Measurements from ENCODE around the gene ASCL4.

Gene ASCL4

DNA sequence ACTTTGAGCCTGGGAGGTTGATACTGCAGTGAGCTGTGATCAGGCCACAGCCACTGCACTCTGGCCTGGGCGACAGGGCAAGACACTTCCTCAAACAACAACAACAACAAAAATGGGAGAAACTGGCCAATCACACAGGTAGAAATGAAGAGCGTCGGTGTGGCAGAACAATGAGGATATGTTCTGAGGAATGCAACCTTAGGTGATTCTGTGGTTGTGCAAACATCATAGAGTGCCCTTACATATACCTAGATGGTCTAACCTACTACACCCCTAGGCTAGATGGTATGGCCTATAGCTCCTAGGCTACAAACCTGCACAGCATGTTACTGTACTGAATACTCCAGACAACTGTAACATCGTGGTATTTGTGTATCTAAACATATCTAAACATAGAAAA lies 9.9 kb upstream of the ASCL4 start:
- no peak overlapping the region for H3K23ac ChIP-seq (ENCODE audit: low read length in 2 of 2)
- no peak overlapping the region for H2AFZ ChIP-seq (ENCODE audit: low read depth, low read length)
- H3K18ac ChIP-seq (ENCODE audit: low read depth in 1 of 2, low read length in 2 of 2): no peak overlapping the region
- no CpG with 5 or more reads among the region's 4 CpGs for WGBS
- no peak overlapping the region for H3K4ac ChIP-seq (ENCODE audit: low read depth in 1 of 2, low read length in 2 of 2)
- peaks cover 4% of the 10 kb centered on the region for H3K4me1 ChIP-seq (ENCODE audit: control insufficient read depth, insufficient read depth, low read depth, low read length)
- no peak for DNase-seq
- no peak overlapping the region for H3K4me2 ChIP-seq (ENCODE audit: low read length, poor library complexity, severe bottlenecking)
- no peak overlapping the region for H2AK5ac ChIP-seq (ENCODE audit: low read length, severe bottlenecking)
- H3K36me3 ChIP-seq (ENCODE audit: control insufficient read depth in 1 of 2, insufficient read depth in 2 of 2, low read depth in 1 of 2, low read length in 2 of 2): no peaks in the 10 kb centered on the region
- H2BK120ac ChIP-seq (ENCODE audit: low read depth, low read length): no peak overlapping the region
- H2BK12ac ChIP-seq (ENCODE audit: low read length in 2 of 2): no peak overlapping the region
- H3K14ac ChIP-seq (ENCODE audit: low read length in 2 of 2): no peak overlapping the region
- H2BK5ac ChIP-seq (ENCODE audit: low read depth, low read length, poor library complexity, severe bottlenecking): no peak overlapping the region
- H4K8ac ChIP-seq (ENCODE audit: low read length): no peak overlapping the region
- H3K9ac ChIP-seq (ENCODE audit: low read length): no peak overlapping the region
- no peak overlapping the region for H3K4me3 ChIP-seq (ENCODE audit: insufficient read depth in 1 of 2, low read depth in 1 of 2, low read length in 2 of 2)
- H3K27ac ChIP-seq (ENCODE audit: low read length, poor library complexity, severe bottlenecking): no peak overlapping the region
- peaks cover 0 to 11% of the 10 kb centered on the region in 2 experiments for H3K27me3 ChIP-seq (ENCODE audit: control insufficient read depth in 1 of 2, insufficient read depth in 1 of 2, low read length in 2 of 2)
- no peaks in the 10 kb centered on the region for H3K9me3 ChIP-seq (ENCODE audit: control insufficient read depth, low read length)
- no peaks in the 10 kb centered on the region for H3K79me1 ChIP-seq (replicated peaks; ENCODE audit: low read length, poor library complexity, severe bottlenecking)
- no peak overlapping the region for H2BK15ac ChIP-seq (ENCODE audit: low read depth, poor library complexity, severe bottlenecking)
- H4K91ac ChIP-seq (ENCODE audit: low read length): no peak overlapping the region

DNA sequence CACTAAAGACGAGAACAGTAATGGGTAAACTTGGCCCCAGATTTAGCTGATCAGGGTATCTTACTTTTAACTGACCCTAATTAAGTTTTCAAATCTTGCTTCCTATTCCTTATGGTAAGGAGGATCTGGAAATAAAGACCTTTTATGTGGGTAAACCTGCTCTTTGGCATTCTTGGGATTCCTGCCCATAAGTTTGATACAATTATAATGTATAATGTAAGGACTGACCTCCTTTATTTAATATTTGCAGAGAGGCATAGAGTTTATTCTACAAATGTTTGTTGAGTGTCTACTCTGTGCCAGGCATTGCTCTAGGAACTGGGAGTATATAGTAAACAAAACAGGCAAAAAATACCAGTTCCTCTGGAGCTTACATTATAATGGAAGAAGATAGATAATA lies 9.2 kb upstream of the ASCL4 start:
- WGBS: no CpG with 5 or more reads among the region's 1 CpG
- no peak overlapping the region for H3K18ac ChIP-seq (ENCODE audit: low read depth in 1 of 2, low read length in 2 of 2)
- no peak overlapping the region for H3K4me2 ChIP-seq (ENCODE audit: low read length, poor library complexity, severe bottlenecking)
- no peak for DNase-seq
- no peaks in the 10 kb centered on the region for H3K9me3 ChIP-seq (ENCODE audit: control insufficient read depth, low read length)
- H3K36me3 ChIP-seq (ENCODE audit: control insufficient read depth in 1 of 2, insufficient read depth in 2 of 2, low read depth in 1 of 2, low read length in 2 of 2): no peaks in the 10 kb centered on the region
- H2BK12ac ChIP-seq (ENCODE audit: low read length in 2 of 2): no peak overlapping the region
- H2AK5ac ChIP-seq (ENCODE audit: low read length, severe bottlenecking): no peak overlapping the region
- no peak overlapping the region for H3K4ac ChIP-seq (ENCODE audit: low read depth in 1 of 2, low read length in 2 of 2)
- no peak overlapping the region for H3K27ac ChIP-seq (ENCODE audit: low read length, poor library complexity, severe bottlenecking)
- H2BK15ac ChIP-seq (ENCODE audit: low read depth, poor library complexity, severe bottlenecking): no peak overlapping the region
- H2AFZ ChIP-seq (ENCODE audit: low read depth, low read length): no peak overlapping the region
- no peak overlapping the region for H2BK120ac ChIP-seq (ENCODE audit: low read depth, low read length)
- H4K8ac ChIP-seq (ENCODE audit: low read length): no peak overlapping the region
- no peak overlapping the region for H4K91ac ChIP-seq (ENCODE audit: low read length)
- no peak overlapping the region for H3K14ac ChIP-seq (ENCODE audit: low read length in 2 of 2)
- peaks cover 4% of the 10 kb centered on the region for H3K4me1 ChIP-seq (ENCODE audit: control insufficient read depth, insufficient read depth, low read depth, low read length)
- no peak overlapping the region for H3K9ac ChIP-seq (ENCODE audit: low read length)
- H3K4me3 ChIP-seq (ENCODE audit: insufficient read depth in 1 of 2, low read depth in 1 of 2, low read length in 2 of 2): no peak overlapping the region
- H3K79me1 ChIP-seq (replicated peaks; ENCODE audit: low read length, poor library complexity, severe bottlenecking): no peaks in the 10 kb centered on the region
- no peak overlapping the region for H3K23ac ChIP-seq (ENCODE audit: low read length in 2 of 2)
- no peak overlapping the region for H2BK5ac ChIP-seq (ENCODE audit: low read depth, low read length, poor library complexity, severe bottlenecking)
- H3K27me3 ChIP-seq (ENCODE audit: control insufficient read depth in 1 of 2, insufficient read depth in 1 of 2, low read length in 2 of 2): peaks cover 0 to 11% of the 10 kb centered on the region in 2 experiments

DNA sequence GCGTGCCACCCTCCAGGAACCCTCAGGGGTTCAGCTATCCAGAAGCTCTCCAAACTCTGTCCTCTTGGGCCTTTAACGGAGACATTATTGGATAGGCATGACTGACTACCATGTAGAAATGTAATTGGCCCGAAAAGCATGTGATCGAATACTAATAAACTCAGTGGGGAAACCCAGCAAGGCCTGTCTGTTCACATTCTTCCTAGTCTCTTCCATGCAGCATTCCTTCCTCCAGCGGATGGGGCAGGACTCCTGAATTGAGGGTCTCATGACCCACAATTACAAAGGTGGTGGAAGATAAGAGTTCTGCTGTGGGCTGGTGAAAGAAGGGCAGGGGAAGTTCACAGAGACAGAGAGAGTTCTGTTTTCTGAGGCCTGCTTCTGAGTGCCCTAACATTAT lies 7.0 kb upstream of the ASCL4 start:
- Histone ChIP-seq H3K4ac (ENCODE audit: low read depth in 1 of 2, low read length in 2 of 2) (no peak overlapping the region), H3K27me3 (ENCODE audit: control insufficient read depth in 1 of 2, insufficient read depth in 1 of 2, low read length in 2 of 2) (peaks cover 5 to 16% of the 10 kb centered on the region in 2 experiments), H3K9ac (ENCODE audit: low read length) (no peak overlapping the region), H2AK5ac (ENCODE audit: low read length, severe bottlenecking) (no peak overlapping the region), H2BK15ac (ENCODE audit: low read depth, poor library complexity, severe bottlenecking) (no peak overlapping the region), H2AFZ (ENCODE audit: low read depth, low read length) (no peak overlapping the region), H3K79me1 (replicated peaks; ENCODE audit: low read length, poor library complexity, severe bottlenecking) (no peaks in the 10 kb centered on the region), H4K8ac (ENCODE audit: low read length) (no peak overlapping the region), H4K91ac (ENCODE audit: low read length) (no peak overlapping the region), H3K23ac (ENCODE audit: low read length in 2 of 2) (no peak overlapping the region), H2BK120ac (ENCODE audit: low read depth, low read length) (no peak overlapping the region), H2BK12ac (ENCODE audit: low read length in 2 of 2) (no peak overlapping the region), H3K4me1 (ENCODE audit: control insufficient read depth, insufficient read depth, low read depth, low read length) (no peaks in the 10 kb centered on the region), H3K4me2 (ENCODE audit: low read length, poor library complexity, severe bottlenecking) (no peak overlapping the region), H3K4me3 (ENCODE audit: insufficient read depth in 1 of 2, low read depth in 1 of 2, low read length in 2 of 2) (no peak overlapping the region), H3K36me3 (ENCODE audit: control insufficient read depth in 1 of 2, insufficient read depth in 2 of 2, low read depth in 1 of 2, low read length in 2 of 2) (no peaks in the 10 kb centered on the region), H3K9me3 (ENCODE audit: control insufficient read depth, low read length) (no peaks in the 10 kb centered on the region), H3K27ac (ENCODE audit: low read length, poor library complexity, severe bottlenecking) (no peak overlapping the region), H2BK5ac (ENCODE audit: low read depth, low read length, poor library complexity, severe bottlenecking) (no peak overlapping the region), H3K18ac (ENCODE audit: low read depth in 1 of 2, low read length in 2 of 2) (no peak overlapping the region), H3K14ac (ENCODE audit: low read length in 2 of 2) (no peak overlapping the region)
- no peak for DNase-seq
- 79% methylated on average over 5 of the region's 5 CpGs for WGBS

DNA sequence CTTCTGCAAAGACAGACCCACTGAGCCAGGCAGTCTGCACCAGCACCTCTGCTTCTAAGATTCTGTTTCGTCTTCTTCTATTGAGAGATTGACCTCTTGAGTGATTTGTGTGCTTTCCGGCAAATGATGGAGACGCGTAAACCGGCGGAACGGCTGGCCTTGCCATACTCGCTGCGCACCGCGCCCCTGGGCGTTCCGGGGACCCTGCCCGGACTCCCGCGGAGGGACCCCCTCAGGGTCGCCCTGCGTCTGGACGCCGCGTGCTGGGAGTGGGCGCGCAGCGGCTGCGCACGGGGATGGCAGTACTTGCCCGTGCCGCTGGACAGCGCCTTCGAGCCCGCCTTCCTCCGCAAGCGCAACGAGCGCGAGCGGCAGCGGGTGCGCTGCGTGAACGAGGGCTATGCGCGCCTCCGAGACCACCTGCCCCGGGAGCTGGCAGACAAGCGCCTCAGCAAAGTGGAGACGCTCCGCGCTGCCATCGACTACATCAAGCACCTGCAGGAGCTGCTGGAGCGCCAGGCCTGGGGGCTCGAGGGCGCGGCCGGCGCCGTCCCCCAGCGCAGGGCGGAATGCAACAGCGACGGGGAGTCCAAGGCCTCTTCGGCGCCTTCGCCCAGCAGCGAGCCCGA lies 703 bp downstream of the ASCL4 start:
- Histone ChIP-seq H3K4me2 (ENCODE audit: low read length, poor library complexity, severe bottlenecking) (no peak overlapping the region), H3K9ac (ENCODE audit: low read length) (no peak overlapping the region), H3K14ac (ENCODE audit: low read length in 2 of 2) (no peak overlapping the region), H2BK12ac (ENCODE audit: low read length in 2 of 2) (no peak overlapping the region), H4K91ac (ENCODE audit: low read length) (no peak overlapping the region), H3K4me3 (ENCODE audit: insufficient read depth in 1 of 2, low read depth in 1 of 2, low read length in 2 of 2) (no peak overlapping the region), H2BK15ac (ENCODE audit: low read depth, poor library complexity, severe bottlenecking) (no peak overlapping the region), H3K18ac (ENCODE audit: low read depth in 1 of 2, low read length in 2 of 2) (no peak overlapping the region), H2BK5ac (ENCODE audit: low read depth, low read length, poor library complexity, severe bottlenecking) (no peak overlapping the region), H3K4ac (ENCODE audit: low read depth in 1 of 2, low read length in 2 of 2) (no peak overlapping the region), H3K27me3 (ENCODE audit: control insufficient read depth in 1 of 2, insufficient read depth in 1 of 2, low read length in 2 of 2) (peaks cover 49 to 62% of the 10 kb centered on the region in 2 experiments), H2BK120ac (ENCODE audit: low read depth, low read length) (no peak overlapping the region), H3K4me1 (ENCODE audit: control insufficient read depth, insufficient read depth, low read depth, low read length) (peaks cover 5% of the 10 kb centered on the region), H2AK5ac (ENCODE audit: low read length, severe bottlenecking) (no peak overlapping the region), H3K23ac (ENCODE audit: low read length in 2 of 2) (no peak overlapping the region), H3K36me3 (ENCODE audit: control insufficient read depth in 1 of 2, insufficient read depth in 2 of 2, low read depth in 1 of 2, low read length in 2 of 2) (no peaks in the 10 kb centered on the region), H3K79me1 (replicated peaks; ENCODE audit: low read length, poor library complexity, severe bottlenecking) (no peaks in the 10 kb centered on the region), H2AFZ (ENCODE audit: low read depth, low read length) (no peak overlapping the region), H3K27ac (ENCODE audit: low read length, poor library complexity, severe bottlenecking) (no peak overlapping the region), H3K9me3 (ENCODE audit: control insufficient read depth, low read length) (no peaks in the 10 kb centered on the region), H4K8ac (ENCODE audit: low read length) (no peak overlapping the region)
- DNase-seq: no peak
- WGBS: 4% methylated on average over 66 of the region's 66 CpGs

Measured in mesenchymal stem cell (in vitro differentiated cells and primary cell).